HG02884 (cell line): ENCODE results near the gene CCDC57.

Experiments used
- ATAC-seq: cut with Tn5 transposase; IDR thresholded peaks from one replicate; pipeline ENCODE4 v1.9.1; 2021; ENCODE audit warnings: mild to moderate bottlenecking, moderate library complexity; ENCODE audit not compliant: unreplicated experiment

Gene CCDC57

GRCh38 chr17:82096709-82097183 is 115.9 kb downstream of the CCDC57 start:
- no peak for ATAC-seq

GRCh38 chr17:82095777-82096708 is 116.6 kb downstream of the CCDC57 start:
- no peak for ATAC-seq

GRCh38 chr17:82094931-82095776 is 117.5 kb downstream of the CCDC57 start:
- ATAC-seq = no peak

GRCh38 chr17:82092995-82093751 is 119.5 kb downstream of the CCDC57 start:
- ATAC-seq = no peak

GRCh38 chr17:82092628-82092994 is 120.0 kb downstream of the CCDC57 start:
- no peak for ATAC-seq

- no peak for ATAC-seq
Observed at GRCh38 chr17:82092094-82092586, 120.5 kb downstream of the CCDC57 start.

GRCh38 chr17:82091264-82092066 is 121.2 kb downstream of the CCDC57 start:
- ATAC-seq = no peak

- no peak for ATAC-seq
Observed at GRCh38 chr17:82090549-82091263, 121.9 kb downstream of the CCDC57 start.

- ATAC-seq = no peak
Observed at GRCh38 chr17:82089723-82090548, 122.7 kb downstream of the CCDC57 start.

GRCh38 chr17:82088838-82089722 is 123.6 kb downstream of the CCDC57 start:
- no peak for ATAC-seq

- ATAC-seq = no peak
Observed at GRCh38 chr17:82087961-82088837, 124.4 kb downstream of the CCDC57 start.

GRCh38 chr17:82086941-82087906 is 125.4 kb downstream of the CCDC57 start:
- ATAC-seq = no peak

GRCh38 chr17:82085931-82086764 is 126.5 kb downstream of the CCDC57 start:
- ATAC-seq = no peak
